ENCODE measurements around the gene APCDD1L.

Gene APCDD1L

DNA sequence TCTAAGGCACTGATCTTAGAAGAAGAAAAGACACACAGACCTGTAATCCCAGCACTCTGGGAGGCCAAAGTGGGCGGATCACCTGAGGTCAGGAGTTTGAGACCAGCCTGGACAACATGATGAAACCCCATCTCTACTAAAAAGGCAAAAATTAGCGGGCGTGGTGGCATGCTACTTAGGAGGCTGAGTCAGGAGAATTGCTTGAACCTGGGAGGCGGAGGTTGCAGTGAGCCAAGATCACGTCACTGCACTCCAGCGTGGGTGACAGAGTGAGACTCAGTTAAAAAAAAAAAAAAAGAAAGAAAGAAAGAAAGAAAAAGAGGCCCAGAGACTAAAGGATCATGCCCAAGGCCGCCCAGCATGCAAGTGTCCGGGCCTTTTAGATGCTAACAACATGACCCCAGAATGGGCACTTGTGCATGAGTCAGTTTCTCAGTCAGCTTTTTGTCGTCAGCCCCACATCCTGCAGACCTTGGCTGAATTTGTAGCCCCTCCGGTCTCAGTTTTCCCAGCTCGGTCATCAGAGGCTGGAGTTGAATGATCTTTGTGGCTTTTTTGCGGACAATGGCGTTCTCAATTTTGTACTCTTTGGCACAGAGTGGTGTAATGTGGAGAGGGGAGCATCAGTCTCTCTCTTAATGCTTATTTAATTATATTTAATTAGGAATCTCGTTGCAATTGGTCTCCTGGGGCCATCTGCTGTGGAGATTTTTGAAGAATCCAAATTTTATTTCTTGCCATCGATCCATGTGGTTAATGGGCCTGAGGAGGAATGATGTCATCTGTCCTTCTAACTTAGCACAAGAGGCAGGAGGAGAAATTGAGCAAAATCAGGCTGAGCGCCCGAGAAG, 30.6 kb upstream of the APCDD1L start:
- no peak for DNase-seq (ENCODE audit: low read depth in 1 of 2, low spot score in 1 of 2)

DNA sequence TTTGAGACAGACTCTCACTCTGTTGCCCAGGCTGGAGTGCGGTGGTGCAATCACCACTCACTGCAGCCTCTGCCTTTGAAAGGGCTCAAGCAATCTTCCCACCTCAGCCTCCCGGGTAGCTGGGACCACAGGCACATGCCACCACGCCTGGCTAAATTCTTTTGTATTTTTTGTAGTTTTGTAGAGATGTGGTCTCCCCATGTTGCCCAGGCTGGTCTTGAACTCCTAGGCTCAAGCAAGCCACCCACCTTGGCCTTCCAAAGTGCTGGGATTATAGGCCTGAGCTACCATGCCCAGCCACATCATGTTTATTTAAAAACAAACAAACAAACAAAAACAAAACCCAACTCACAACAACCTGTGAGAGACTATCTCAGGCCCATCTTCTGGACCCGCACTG, 29.7 kb upstream of the APCDD1L start:
- DNase-seq (ENCODE audit: low read depth in 1 of 2, low spot score in 1 of 2): no peak

DNA sequence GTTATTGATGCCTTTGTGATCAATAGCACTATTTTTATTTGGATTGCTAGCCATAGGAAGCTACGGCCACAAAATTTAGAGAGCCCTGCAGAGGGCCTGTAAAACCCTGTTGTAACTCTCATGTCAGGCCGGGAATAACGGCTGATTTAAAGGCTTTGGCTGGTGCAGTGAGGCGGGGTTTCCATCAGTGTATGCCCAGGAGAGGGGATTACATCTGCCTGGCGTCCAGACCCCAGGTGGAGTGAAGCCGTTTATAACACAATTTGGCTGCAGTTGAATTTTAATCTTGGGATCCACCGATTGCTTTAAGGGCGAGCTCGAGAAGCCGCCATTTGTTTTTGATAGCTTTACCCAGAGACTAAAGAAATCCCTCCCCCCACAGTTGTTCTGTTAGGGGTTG, 29.1 kb upstream of the APCDD1L start:
- DNase-seq (ENCODE audit: low read depth in 1 of 2, low spot score in 1 of 2): no peak

DNA sequence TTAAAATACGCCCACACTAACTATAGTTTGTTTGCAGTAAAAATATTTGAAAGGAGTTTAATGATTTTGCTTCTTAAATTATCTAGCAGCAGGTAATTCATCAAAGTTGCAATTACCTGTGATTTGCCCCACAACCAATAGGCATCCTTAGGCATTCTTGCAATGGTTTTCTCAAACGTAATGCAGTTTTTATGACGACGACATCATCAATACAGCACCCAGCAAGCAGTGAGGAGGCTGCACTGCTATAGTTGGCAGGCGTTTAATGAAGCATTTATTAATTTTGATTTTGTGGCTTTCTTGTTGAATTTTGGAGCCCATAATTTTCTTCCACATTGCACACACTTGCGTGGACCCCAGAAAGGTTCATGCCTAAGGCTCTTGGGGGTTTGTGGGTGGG, 28.1 kb upstream of the APCDD1L start:
- no peak for DNase-seq (ENCODE audit: low read depth in 1 of 2, low spot score in 1 of 2)

GRCh38 chr20:58542411-58543095, 27.4 kb upstream of the APCDD1L start:
- DNase-seq (ENCODE audit: low read depth in 1 of 2, low spot score in 1 of 2): no peak

GRCh38 chr20:58542034-58542410, 26.8 kb upstream of the APCDD1L start:
- DNase-seq (ENCODE audit: low read depth in 1 of 2, low spot score in 1 of 2): peak in 1 of 2 donors; percentile 6

DNA sequence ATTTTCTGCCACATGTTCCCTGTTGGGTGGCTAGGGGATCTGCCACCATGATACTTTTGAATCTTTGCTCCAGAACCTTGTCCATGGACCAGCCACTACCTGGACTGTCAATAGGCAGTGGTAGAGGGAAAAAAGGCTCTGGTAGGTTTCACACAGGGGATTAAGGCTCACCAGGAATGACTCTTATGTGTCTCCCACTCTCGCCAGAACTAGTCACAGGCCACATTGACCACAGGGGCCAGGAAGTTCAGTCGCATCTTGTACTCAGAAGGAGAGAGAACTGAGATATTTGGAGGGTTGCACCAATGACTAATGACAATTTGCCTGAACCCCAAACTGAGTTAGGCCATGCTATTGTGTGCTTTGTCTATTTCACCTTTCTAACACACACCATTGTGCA, 23.6 kb upstream of the APCDD1L start:
- DNase-seq (ENCODE audit: low read depth in 1 of 2, low spot score in 1 of 2): no peak

DNA sequence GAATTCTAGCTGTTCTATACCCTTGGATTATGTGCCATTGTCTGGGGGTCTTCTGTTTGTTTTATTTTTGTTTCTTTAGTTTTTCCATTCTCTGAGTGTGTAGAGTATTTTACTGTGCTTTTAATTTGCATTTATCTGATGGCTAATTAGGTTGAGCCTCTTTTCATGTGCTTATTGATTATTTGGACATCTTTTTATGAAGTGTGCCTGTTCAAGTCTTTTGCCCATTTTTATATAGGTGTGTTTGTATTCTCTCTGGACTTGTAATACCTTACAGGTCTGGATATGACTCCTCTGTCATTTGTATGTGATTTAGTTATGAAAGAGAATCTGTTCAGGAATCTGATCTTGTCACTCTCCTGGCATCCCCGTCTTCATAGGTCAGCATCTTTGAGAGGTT, 22.6 kb upstream of the APCDD1L start:
- no peak for DNase-seq (ENCODE audit: low read depth in 1 of 2, low spot score in 1 of 2)

- no peak for DNase-seq (ENCODE audit: low read depth in 1 of 2, low spot score in 1 of 2)
Observed at GRCh38 chr20:58536289-58536688, 21.1 kb upstream of the APCDD1L start.

GRCh38 chr20:58531657-58532056, 16.5 kb upstream of the APCDD1L start:
- DNase-seq (ENCODE audit: low read depth in 1 of 2, low spot score in 1 of 2): no peak

- DNase-seq (ENCODE audit: low read depth in 1 of 2, low spot score in 1 of 2): no peak
Observed at GRCh38 chr20:58531063-58531462, 15.9 kb upstream of the APCDD1L start.

GRCh38 chr20:58528412-58528811, 13.2 kb upstream of the APCDD1L start:
- no peak for DNase-seq (ENCODE audit: low read depth in 1 of 2, low spot score in 1 of 2)

GRCh38 chr20:58526411-58526810, 11.2 kb upstream of the APCDD1L start:
- no peak for DNase-seq (ENCODE audit: low read depth in 1 of 2, low spot score in 1 of 2)

- no peak for DNase-seq (ENCODE audit: low read depth in 1 of 2, low spot score in 1 of 2)
Observed at GRCh38 chr20:58524814-58525213, 9.6 kb upstream of the APCDD1L start.

GRCh38 chr20:58523971-58524315, 8.7 kb upstream of the APCDD1L start:
- DNase-seq (ENCODE audit: low read depth in 1 of 2, low spot score in 1 of 2): no peak

DNA sequence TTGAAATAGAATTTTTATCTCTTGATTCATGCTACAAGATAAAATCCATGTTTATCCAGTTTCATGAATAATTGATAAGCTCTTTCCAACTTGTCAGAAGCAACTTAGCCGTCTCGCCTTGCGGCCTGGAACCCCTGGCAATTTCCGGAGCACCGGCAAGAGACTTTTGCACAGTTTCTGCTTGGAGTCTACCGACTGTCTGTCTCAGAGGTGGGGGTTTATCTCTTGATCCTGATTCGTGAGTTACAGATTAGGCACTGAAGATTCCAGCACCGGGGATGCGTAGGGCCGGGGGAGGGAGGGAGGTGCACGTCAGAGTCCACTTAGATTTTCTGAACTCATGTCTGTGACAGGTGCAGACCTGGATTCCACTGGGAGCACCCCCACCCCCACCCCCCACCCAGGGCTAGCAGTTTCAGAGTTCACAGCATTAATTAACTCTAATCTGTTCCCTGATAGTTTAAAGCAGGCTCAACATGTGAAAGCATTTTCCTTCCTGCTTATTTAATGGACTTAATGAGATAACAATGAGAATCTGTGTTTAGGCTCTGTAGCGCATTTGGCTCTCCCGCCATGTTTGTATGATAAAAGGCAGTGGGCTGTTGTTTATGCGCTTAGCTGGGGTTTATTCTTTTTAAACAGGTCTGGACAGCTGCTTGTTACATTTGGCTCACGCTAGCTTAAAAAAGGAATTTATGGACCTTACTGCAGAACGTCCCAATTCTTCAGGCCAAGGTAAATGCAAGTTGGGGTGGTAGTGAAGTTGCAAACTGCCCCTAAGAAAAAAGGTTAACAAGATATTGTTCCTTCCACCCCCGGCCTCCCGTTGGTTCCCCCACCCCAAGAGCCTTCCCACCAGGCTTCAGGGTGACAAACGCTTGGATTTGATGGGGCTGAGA, 8.1 kb upstream of the APCDD1L start:
- DNase-seq (ENCODE audit: low read depth in 1 of 2, low spot score in 1 of 2): no peak

DNA sequence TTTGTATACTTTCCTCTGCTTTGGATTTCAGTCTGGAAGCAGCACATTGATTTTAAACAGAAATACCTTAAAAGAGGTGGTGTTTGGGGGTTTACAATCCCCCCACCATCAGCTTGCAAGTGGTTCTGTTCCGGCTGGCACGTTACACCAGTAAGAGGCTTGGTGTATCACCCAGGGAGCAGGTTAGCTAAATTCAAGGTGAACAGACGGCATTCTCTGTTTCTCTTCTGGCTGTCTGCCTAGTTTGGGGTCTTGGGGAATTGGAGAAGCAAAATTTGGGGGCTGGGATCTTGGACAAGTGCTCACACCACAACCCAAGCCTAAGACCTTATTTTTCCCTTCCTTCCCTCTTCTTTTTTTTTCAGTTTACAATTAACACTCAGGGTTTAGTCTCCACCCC, 7.5 kb upstream of the APCDD1L start:
- no peak for DNase-seq (ENCODE audit: low read depth in 1 of 2, low spot score in 1 of 2)

DNA sequence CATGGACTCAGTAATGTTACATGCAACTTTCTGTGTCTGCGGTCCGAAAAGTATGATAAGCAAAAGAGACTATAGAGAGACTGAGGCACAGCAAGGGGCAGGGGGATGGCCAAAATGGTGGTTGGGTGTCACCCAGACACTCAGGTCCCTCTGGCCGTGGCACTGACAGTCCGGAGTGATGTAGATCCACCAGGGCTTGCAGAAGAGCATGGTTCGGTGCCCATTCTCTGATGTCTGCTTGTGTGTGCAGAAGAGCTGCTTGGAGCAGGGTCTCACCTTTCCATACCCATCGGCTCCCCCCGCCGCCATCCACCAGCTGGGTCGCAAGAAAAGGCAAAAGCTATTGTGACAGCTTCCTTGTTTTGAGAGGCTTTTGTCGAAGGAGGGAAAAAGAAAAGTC, 6.6 kb upstream of the APCDD1L start:
- no peak for DNase-seq (ENCODE audit: low read depth in 1 of 2, low spot score in 1 of 2)

GRCh38 chr20:58519940-58520712, 4.9 kb upstream of the APCDD1L start:
- no peak for DNase-seq (ENCODE audit: low read depth in 1 of 2, low spot score in 1 of 2)

GRCh38 chr20:58518896-58519593, 3.8 kb upstream of the APCDD1L start:
- no peak for DNase-seq (ENCODE audit: low read depth in 1 of 2, low spot score in 1 of 2)

All from activated CD4-positive, alpha-beta T cell treated with anti-CD3 and anti-CD28 coated beads, Interleukin-2, amount 50 U/mL, for 24 hours (primary cell).